ENCODE data around the gene CBX4. TPM values are rescaled to one million over a fixed set of nuclear protein-coding genes. Genes with fewer than 3 reads are reported as not detected.

CBX4 gene
- total and polyA plus RNA-seq, 2 of the 13 experiments (the other 11 are each of a cell fraction or from before 2014, with no cell fraction given), result 25.8 to 50.8 TPM

DNA sequence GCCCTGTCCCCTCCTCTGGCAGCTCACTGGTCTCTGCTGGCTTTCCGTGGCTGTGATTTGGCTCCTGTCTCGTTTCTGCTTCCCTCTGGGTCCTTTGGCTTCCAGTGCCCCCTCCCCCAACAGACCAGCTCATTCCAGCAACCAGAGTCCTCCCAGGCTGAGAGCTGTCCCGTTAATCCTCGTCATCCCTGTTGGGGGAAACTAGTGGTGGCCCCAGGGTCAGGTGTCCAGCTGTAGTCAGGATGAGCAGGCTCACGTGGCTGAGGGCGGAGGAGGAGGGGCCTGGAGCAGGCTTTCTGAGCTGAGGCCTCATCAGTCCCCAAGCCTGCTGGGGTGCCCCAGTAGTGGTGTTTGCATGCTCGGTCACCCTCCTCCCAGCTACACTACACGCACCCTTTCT is 10.7 kb upstream of the CBX4 start (continued):
- TF ChIP-seq, protein P1, sequence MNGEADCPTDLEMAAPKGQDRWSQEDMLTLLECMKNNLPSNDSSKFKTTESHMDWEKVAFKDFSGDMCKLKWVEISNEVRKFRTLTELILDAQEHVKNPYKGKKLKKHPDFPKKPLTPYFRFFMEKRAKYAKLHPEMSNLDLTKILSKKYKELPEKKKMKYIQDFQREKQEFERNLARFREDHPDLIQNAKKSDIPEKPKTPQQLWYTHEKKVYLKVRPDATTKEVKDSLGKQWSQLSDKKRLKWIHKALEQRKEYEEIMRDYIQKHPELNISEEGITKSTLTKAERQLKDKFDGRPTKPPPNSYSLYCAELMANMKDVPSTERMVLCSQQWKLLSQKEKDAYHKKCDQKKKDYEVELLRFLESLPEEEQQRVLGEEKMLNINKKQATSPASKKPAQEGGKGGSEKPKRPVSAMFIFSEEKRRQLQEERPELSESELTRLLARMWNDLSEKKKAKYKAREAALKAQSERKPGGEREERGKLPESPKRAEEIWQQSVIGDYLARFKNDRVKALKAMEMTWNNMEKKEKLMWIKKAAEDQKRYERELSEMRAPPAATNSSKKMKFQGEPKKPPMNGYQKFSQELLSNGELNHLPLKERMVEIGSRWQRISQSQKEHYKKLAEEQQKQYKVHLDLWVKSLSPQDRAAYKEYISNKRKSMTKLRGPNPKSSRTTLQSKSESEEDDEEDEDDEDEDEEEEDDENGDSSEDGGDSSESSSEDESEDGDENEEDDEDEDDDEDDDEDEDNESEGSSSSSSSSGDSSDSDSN (CRISPR knock-in tag; IDR thresholded peaks at IDR 0.05), result peak; percentile 53; the same call in 1 of the 2 replicates
- TF ChIP-seq ATF2 (CRISPR knock-in tag; IDR thresholded peaks at IDR 0.05), result peak; percentile 72
- no peak for TF ChIP-seq NONO (IDR thresholded peaks at IDR 0.05)
- 0 out of 2 replicates have a peak, but pooled peaks have one; percentile 27 for TF ChIP-seq NONO (CRISPR knock-in tag; conservative IDR thresholded peaks at IDR 0.05)
- TF ChIP-seq ZBTB20 (CRISPR knock-in tag; IDR thresholded peaks at IDR 0.05; ENCODE audit: borderline replicate concordance, low read depth), result peak; percentile 83; the same call in 1 of the 2 replicates
- peak; percentile 40; the same call in 1 of the 2 replicates for TF ChIP-seq PHF20 (CRISPR knock-in tag; IDR thresholded peaks at IDR 0.05)
- peak; percentile 81; the same call in 1 of the 2 replicates for TF ChIP-seq ZNF414 (CRISPR knock-in tag; IDR thresholded peaks at IDR 0.05)
- 0 out of 2 replicates have a peak, but pooled peaks have one; percentile 26 for TF ChIP-seq KDM5B (CRISPR knock-in tag; IDR thresholded peaks at IDR 0.05; ENCODE audit: borderline replicate concordance)
- TF ChIP-seq TFE3 (CRISPR knock-in tag; IDR thresholded peaks at IDR 0.05), result peak; percentile 91
- TF ChIP-seq ZFX (CRISPR knock-in tag; IDR thresholded peaks at IDR 0.05; ENCODE audit: low read depth), result peak; percentile 77
- TF ChIP-seq IKZF1 (IDR thresholded peaks at IDR 0.05), result no peak
- peak; percentile 87; the same call in 1 of the 2 replicates for TF ChIP-seq TFAP4 (IDR thresholded peaks at IDR 0.05; ENCODE audit: borderline replicate concordance, low read depth)
- 0 out of 2 replicates have a peak, but pooled peaks have one; percentile 69 for TF ChIP-seq ZBTB25 (CRISPR knock-in tag; IDR thresholded peaks at IDR 0.05)
- no peak for TF ChIP-seq REXO4 (CRISPR knock-in tag; IDR thresholded peaks at IDR 0.05; ENCODE audit: borderline replicate concordance)
- TF ChIP-seq MYC (CRISPR knock-in tag; IDR thresholded peaks at IDR 0.05; ENCODE audit: borderline replicate concordance), result peak; percentile 66; the same call in 1 of the 2 replicates
- TF ChIP-seq, protein P2, sequence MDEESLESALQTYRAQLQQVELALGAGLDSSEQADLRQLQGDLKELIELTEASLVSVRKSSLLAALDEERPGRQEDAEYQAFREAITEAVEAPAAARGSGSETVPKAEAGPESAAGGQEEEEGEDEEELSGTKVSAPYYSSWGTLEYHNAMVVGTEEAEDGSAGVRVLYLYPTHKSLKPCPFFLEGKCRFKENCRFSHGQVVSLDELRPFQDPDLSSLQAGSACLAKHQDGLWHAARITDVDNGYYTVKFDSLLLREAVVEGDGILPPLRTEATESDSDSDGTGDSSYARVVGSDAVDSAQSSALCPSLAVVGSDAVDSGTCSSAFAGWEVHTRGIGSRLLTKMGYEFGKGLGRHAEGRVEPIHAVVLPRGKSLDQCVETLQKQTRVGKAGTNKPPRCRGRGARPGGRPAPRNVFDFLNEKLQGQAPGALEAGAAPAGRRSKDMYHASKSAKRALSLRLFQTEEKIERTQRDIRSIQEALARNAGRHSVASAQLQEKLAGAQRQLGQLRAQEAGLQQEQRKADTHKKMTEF (CRISPR knock-in tag; IDR thresholded peaks at IDR 0.05), result peak; percentile 52; the same call in 1 of the 2 replicates
